Activated CD4-positive, alpha-beta T cell treated with anti-CD3 and anti-CD28 coated beads, Interleukin-2, amount 10 ng/mL, durations not matched to agents 7 days and 5 days (primary cell): Measurements from ENCODE around the gene NPTX2. TPM values are rescaled to one million over a fixed set of nuclear protein-coding genes. Genes with fewer than 3 reads are reported as not detected.

Source experiments
- CTCF ChIA-PET: fragments of 350-600 bp; sonication (Branson Sonifier 250); formaldehyde crosslinking; loops from one replicate; lab custom pipeline; 2021; ENCODE audit warnings: antibody characterized with exemption; lab: Charles Lee
- POLR2A ChIA-PET: fragments of 350-600 bp; sonication (Branson Sonifier 250); formaldehyde crosslinking; loops from one replicate; lab custom pipeline; 2021; ENCODE audit warnings: antibody characterized with exemption; lab: Charles Lee
- DNase-seq: peaks from one replicate; pipeline ENCODE4 v3.0.0-alpha.2; 2020
- H3K27ac Mint-ChIP-seq: one replicate; pipeline ENCODE4 v1.8.0; 2021; ENCODE audit warnings: mild to moderate bottlenecking, moderate library complexity, mixed read lengths
- H3K27me3 Mint-ChIP-seq: one replicate; pipeline ENCODE4 v1.8.0; 2021; ENCODE audit warnings: mixed read lengths
- H3K36me3 Mint-ChIP-seq: one replicate; pipeline ENCODE4 v1.8.0; 2021; ENCODE audit warnings: low read depth, mixed read lengths
- H3K4me1 Mint-ChIP-seq: one replicate; pipeline ENCODE4 v1.8.0; 2021; ENCODE audit warnings: mixed read lengths
- H3K4me3 Mint-ChIP-seq: one replicate; pipeline ENCODE4 v1.8.0; 2021; ENCODE audit warnings: mild to moderate bottlenecking, moderate library complexity, mixed read lengths
- H3K9me3 Mint-ChIP-seq: one replicate; pipeline ENCODE4 v1.8.0; 2021; ENCODE audit warnings: mixed read lengths
- total RNA-seq, 2 experiments: library from RNA; stranded (reverse); gene quantifications; one replicate each; pipeline ENCODE4 v1.2.3, GENCODE V29; 2021

The NPTX2 gene
- total RNA-seq, 2 experiments from 2014 or later = not detected

- Mint-ChIP-seq H3K36me3 (no peaks in the 10 kb centered on the region), H3K4me1 (no peaks in the 10 kb centered on the region), H3K4me3 (no peak overlapping the region), H3K27ac (no peak overlapping the region), H3K27me3 (no peaks in the 10 kb centered on the region), H3K9me3 (peaks cover 4% of the 10 kb centered on the region)
- ChIA-PET POLR2A (no interaction called here), CTCF (no interaction called here)
- no peak for DNase-seq
These were observed 53.1 kb downstream of the NPTX2 start for GRCh38 chr7:98670186-98670585.

GRCh38 chr7:98671733-98672331 is 54.7 kb downstream of the NPTX2 start:
- peaks cover 4% of the 10 kb centered on the region for H3K9me3 Mint-ChIP-seq
- DNase-seq = no peak
- ChIA-PET CTCF (no interaction called here), POLR2A (no interaction called here)
- no peaks in the 10 kb centered on the region for H3K4me1 Mint-ChIP-seq
- no peak overlapping the region for H3K27ac Mint-ChIP-seq
- no peaks in the 10 kb centered on the region for H3K27me3 Mint-ChIP-seq
- H3K4me3 Mint-ChIP-seq = no peak overlapping the region
- H3K36me3 Mint-ChIP-seq = no peaks in the 10 kb centered on the region

GRCh38 chr7:98674461-98674860 is 57.4 kb downstream of the NPTX2 start:
- ChIA-PET POLR2A (no interaction called here), CTCF (no interaction called here)

GRCh38 chr7:98674881-98675280 is 57.8 kb downstream of the NPTX2 start:
- CTCF ChIA-PET = no interaction called here
- Mint-ChIP-seq H3K27me3 (no peaks in the 10 kb centered on the region), H3K36me3 (no peaks in the 10 kb centered on the region), H3K27ac (no peak overlapping the region), H3K4me1 (no peaks in the 10 kb centered on the region), H3K4me3 (no peak overlapping the region), H3K9me3 (peaks cover 4% of the 10 kb centered on the region)
- DNase-seq = no peak
- POLR2A ChIA-PET = no interaction called here

More at GRCh38 chr7:98674461-98674860, 57.4 kb downstream of the NPTX2 start:
- H3K36me3 Mint-ChIP-seq = no peaks in the 10 kb centered on the region
- H3K4me3 Mint-ChIP-seq = no peak overlapping the region
- no peak overlapping the region for H3K27ac Mint-ChIP-seq
- H3K9me3 Mint-ChIP-seq = peaks cover 4% of the 10 kb centered on the region
- no peak for DNase-seq
- H3K4me1 Mint-ChIP-seq = no peaks in the 10 kb centered on the region
- no peaks in the 10 kb centered on the region for H3K27me3 Mint-ChIP-seq

- DNase-seq = no peak
- H3K27me3 Mint-ChIP-seq = peaks cover 8% of the 10 kb centered on the region
- POLR2A ChIA-PET = no interaction called here
- H3K36me3 Mint-ChIP-seq = no peaks in the 10 kb centered on the region
- H3K9me3 Mint-ChIP-seq = no peaks in the 10 kb centered on the region
- H3K27ac Mint-ChIP-seq = no peak overlapping the region
- CTCF ChIA-PET = no interaction called here
- H3K4me1 Mint-ChIP-seq = no peaks in the 10 kb centered on the region
- H3K4me3 Mint-ChIP-seq = no peak overlapping the region
These were observed 61.1 kb downstream of the NPTX2 start for GRCh38 chr7:98678215-98678614.

Other genes with a start within 250 kb of the NPTX2 start
- gene BAIAP2L1, start 216.2 kb upstream of the NPTX2 start, total RNA-seq = under 1 TPM; 0.40 to 0.42 TPM